Measurements from ENCODE around the gene HOXC4.
A peak's percentile ranks its signal among the peaks of the same experiment; 100 is the strongest.

The HOXC4 gene

GRCh38 chr12:54029529-54030441, 23.9 kb upstream of the HOXC4 start:
- no peak for DNase-seq

GRCh38 chr12:54030442-54030801, 23.2 kb upstream of the HOXC4 start:
- no peak for DNase-seq

GRCh38 chr12:54030889-54031471, 22.7 kb upstream of the HOXC4 start:
- no peak for DNase-seq

GRCh38 chr12:54031480-54031879, 22.2 kb upstream of the HOXC4 start:
- DNase-seq: no peak

- no peak for DNase-seq
These were observed 21.5 kb upstream of the HOXC4 start for GRCh38 chr12:54032086-54032619.

- DNase-seq: peak; percentile 89
These were observed 21.0 kb upstream of the HOXC4 start, which contains the start of gene HOXC5 for GRCh38 chr12:54032627-54033100. HOXC5 (plus strand) TSS chr12:54033050; CDS start chr12:54033123, 73 bp downstream.

- no peak for DNase-seq
These were observed 20.3 kb upstream of the HOXC4 start for GRCh38 chr12:54033106-54033979.

DNA sequence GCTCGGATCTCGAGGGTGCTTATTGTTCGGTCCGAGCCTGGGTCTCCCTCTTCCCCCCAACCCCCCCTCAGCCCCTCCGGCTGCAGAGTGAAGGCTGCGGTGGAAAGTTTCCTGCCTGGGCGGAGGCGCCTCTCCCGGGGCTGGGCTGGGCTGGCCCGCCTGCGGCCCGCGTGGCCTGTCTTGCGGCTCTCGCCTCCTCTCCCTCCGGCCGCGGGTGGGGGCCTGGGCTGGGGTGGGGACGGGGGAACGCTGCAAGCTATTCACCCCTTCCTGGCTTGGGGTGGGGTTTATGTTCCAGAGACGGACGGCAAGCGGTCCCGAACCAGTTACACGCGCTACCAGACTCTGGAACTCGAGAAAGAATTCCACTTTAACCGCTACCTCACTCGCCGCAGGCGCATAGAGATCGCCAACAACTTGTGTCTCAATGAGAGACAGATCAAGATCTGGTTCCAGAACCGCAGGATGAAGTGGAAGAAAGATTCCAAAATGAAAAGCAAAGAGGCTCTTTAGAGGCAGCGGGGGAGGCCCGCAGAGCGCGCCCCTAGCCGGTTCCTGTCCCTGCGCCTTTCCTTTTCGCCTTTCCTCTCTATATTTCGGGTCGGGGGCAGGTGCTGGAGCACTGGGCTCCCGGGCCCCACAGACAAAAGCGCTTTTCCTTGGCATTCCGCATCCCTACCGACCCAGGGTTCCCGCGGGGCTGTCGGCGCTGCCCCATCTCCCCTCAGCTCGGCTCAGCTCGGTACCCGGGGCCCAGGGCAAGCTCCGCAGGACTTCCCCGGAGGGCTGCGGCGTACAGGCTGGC, 19.5 kb upstream of the HOXC4 start:
- DNase-seq: no peak

DNA sequence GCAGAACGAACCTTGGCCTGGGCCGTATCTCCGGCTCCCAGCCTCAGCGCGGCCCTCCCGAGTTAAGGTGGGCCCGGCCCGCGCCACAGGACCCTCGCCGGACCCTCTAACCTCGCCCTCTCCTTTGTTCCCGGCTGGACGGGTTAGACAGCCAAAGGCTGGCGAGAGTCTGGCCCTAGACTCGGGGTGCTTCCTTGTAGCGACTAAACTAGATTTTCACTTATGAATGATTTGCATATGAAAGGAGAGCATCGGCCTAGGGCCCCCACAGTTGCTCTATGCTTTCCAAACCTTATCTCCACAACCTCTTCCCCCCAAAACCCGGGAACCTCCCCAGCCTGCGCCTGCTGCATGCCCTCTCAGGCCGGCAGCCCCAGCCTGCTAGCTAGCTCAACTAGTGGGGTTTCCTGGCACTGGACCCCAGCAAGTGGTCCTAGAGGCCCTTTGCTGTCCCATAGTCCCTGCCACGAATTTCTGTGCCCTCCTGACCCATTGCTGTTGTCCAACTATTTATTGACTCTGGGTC, 18.8 kb upstream of the HOXC4 start:
- no peak for DNase-seq

GRCh38 chr12:54035568-54036264, 17.9 kb upstream of the HOXC4 start:
- DNase-seq: no peak

DNA sequence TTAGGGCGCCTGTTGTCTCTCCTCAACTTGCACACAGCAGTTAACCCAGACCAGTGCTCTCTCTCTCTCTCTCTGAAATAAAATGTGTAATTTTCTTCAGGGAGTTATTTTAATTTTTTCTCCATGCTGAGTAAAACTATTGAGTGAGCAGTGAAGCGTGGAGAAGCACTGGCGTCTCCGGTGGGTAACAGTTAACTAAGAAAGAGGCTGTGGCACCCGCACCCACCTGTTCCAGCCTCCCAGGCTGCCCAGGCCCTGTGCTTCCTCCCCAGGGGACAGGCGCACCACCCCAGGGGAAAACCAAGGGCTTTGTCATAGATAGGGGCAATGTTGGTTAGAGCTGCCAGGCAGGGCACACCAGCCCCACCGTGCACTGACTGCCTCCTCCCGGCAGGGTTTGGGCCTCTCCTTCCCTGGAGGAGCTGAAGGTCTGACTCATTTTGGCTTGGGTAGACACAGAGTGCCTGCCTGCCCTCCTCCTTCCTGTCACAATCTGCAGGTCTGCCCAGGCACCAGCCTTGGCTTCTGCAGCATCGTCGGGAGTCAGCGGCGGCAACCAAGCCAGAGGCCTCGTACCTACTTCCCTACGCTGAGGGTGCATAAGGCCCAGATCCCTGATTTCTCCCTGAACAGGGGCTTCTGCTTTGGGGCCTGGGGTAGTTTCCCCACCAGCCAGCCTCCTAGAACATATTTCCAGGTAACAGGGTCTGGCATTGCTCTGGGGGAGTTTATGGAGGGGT, 16.8 kb upstream of the HOXC4 start:
- no peak for DNase-seq

DNA sequence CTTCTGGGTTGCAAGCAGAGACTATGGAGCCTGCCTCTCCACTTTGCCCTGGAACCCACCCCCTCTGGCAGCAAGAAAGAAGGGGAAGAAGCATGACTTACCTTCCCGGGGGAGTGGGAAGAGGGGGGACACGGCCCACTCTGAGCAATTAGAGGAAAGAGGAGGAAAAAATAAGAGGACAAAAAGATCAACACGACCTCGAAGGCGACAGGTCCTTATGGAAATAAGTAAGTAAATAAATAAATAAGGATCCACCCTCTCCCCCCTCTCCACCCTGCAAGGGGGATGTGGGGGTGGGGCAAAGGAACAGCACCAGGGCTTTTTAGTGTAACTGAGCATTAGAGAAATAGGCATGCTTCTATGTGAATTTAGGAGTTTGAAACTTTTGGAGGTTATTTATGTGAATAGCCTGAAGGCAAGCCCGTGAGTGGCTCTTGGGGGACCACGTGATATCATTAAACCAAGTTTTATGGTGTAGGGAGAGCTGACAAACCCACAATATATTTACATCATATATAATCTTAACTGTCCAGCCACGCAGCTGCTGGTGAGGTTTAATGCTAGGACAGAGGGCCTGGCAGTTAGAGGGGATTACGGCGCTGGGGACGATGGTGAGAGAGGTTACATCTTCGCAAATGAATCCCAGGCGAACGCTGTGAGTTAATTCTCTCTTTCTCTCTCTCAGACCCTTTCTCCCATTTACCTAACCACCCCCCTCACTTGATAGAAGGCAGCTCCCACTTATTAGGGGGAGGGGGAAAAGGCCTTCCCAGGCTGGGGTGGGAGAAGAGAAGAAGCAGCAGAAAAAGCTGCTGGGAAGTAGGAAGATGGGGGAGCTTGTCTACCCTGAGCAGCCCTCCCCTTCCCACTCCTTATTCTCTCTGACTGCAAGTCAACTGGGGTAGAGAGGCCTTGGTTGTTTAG, 16.0 kb upstream of the HOXC4 start:
- no peak for DNase-seq

- DNase-seq: no peak
These were observed 15.3 kb upstream of the HOXC4 start for GRCh38 chr12:54038284-54038870.

DNA sequence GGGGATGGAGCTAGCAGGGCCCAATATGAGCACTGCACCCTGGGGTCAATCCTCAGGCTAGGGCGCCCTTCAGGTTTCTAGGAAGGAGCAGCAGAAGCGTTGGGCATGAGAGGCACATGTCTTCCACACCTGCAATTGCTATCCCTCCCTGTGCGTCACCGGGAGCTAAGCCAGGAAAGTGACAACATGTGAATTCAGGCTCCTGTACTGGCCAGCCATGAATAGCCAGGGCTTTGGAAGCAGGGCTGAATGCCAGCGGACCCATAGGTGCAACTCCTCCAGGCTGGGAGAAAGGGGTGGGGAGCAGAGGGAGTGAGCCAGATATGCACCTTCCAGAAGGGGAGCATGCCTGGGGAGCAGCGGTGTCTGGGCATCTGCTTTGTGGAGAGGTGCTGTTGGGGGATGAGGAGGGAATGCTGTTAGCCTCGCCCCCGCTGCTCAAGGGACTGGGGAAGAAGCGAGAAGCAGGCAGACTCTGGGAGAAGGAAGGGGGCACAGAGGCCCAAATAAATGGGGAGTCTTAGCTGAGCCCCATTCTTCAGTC, 14.7 kb upstream of the HOXC4 start:
- no peak for DNase-seq

- no peak for DNase-seq
These were observed 14.1 kb upstream of the HOXC4 start for GRCh38 chr12:54039417-54040147.

GRCh38 chr12:54040148-54040494, 13.5 kb upstream of the HOXC4 start:
- DNase-seq: no peak

- no peak for DNase-seq
These were observed 13.0 kb upstream of the HOXC4 start for GRCh38 chr12:54040648-54041047.

DNA sequence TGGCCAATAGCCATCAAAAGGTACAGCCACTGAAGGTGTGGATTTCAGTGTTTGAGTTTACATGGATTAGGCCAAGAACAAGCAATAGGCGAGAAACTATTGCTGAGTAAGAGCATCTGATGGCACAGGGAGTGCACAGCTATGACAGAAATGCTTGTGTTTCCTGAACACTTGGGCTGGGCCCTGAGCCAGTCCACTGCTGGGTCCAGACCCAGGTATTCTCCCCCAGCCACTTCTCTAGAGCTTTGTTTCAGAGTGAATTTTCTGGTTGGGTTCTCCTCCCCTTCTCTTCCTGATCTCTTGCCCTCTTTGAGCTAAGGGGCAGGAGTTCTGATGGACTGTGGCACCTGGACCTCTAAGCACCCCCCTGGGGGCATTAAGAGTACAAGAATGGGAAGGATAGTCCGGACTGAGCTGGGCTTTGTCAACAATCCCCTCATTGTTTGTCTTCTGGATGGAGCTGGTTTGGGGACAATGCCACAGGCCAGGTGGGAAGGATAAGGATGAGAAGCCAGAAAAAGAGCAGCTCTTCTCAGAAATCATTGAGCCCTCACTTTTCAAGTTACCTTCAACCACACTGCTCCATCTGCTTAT, 12.4 kb upstream of the HOXC4 start:
- no peak for DNase-seq

Measured in NCI-H1694 treated with DMSO at 0.1 percent for 48 hours (cell line).